GM23338 (cell line): ENCODE data around the gene TRMT5. TPM values are rescaled to one million over a fixed set of nuclear protein-coding genes. Genes with fewer than 3 reads are reported as not detected.

Experiments used
- ATAC-seq: fragments of 200-7000 bp; cut with Tn5 transposase; 3 replicates; pipeline ENCODE4 v1.9.1; 2020
- DNase-seq: peaks from one replicate; pipeline ENCODE4 v3.0.0-alpha.2; 2015; ENCODE audit warnings: low spot score
- H2AFZ ChIP-seq: fragments of 200-600 bp; sonication (generic); 2 replicates; pipeline ENCODE4 v1.8.0; 2016; ENCODE audit warnings: antibody characterized with exemption, mild to moderate bottlenecking, moderate library complexity
- H3F3A ChIP-seq: fragments of 200-600 bp; sonication (generic); replicated peaks from 2 replicates; pipeline ENCODE4 v1.8.0; 2017; ENCODE audit warnings: antibody characterized with exemption, mixed run types, low read depth
- H3K27ac ChIP-seq: fragments of 200-600 bp; sonication (generic); 2 replicates; pipeline ENCODE4 v1.6.1; 2016; ENCODE audit warnings: low read depth
- H3K27me3 ChIP-seq: fragments of 200-600 bp; sonication (generic); 2 replicates; pipeline ENCODE4 v1.8.0; 2016; ENCODE audit warnings: mild to moderate bottlenecking, mixed run types, moderate library complexity; ENCODE audit not compliant: insufficient read depth
- H3K36me3 ChIP-seq: fragments of 200-600 bp; sonication (generic); 2 replicates; pipeline ENCODE4 v1.8.0; 2016; ENCODE audit warnings: mild to moderate bottlenecking; ENCODE audit not compliant: insufficient read depth
- H3K4me1 ChIP-seq: fragments of 200-600 bp; sonication (generic); 2 replicates; pipeline ENCODE4 v1.8.0; 2016; ENCODE audit warnings: mild to moderate bottlenecking, moderate library complexity; ENCODE audit not compliant: insufficient read depth
- H3K4me2 ChIP-seq: fragments of 200-600 bp; sonication (generic); 2 replicates; pipeline ENCODE4 v1.7.1; 2017; ENCODE audit warnings: mixed run types
- H3K4me3 ChIP-seq: fragments of 200-600 bp; sonication (generic); 2 replicates; pipeline ENCODE4 v1.6.1; 2016; ENCODE audit warnings: mixed run types
- H3K79me2 ChIP-seq: fragments of 200-600 bp; sonication (generic); replicated peaks from 2 replicates; pipeline ENCODE4 v1.8.0; 2017; ENCODE audit warnings: mild to moderate bottlenecking; ENCODE audit not compliant: insufficient read depth
- H3K9me2 ChIP-seq: fragments of 200-600 bp; sonication (generic); 2 replicates; pipeline ENCODE4 v1.8.0; 2017; ENCODE audit not compliant: insufficient read depth
- H4K20me1 ChIP-seq: fragments of 200-600 bp; sonication (generic); replicated peaks from 2 replicates; pipeline ENCODE4 v1.8.0; 2017; ENCODE audit warnings: mild to moderate bottlenecking; ENCODE audit not compliant: insufficient read depth
- H3K27ac Mint-ChIP-seq: 2 replicates; pipeline ENCODE4 v1.8.0; 2020; ENCODE audit warnings: inconsistent platforms, mild to moderate bottlenecking, moderate library complexity, mixed read lengths
- H3K27me3 Mint-ChIP-seq: 3 replicates; pipeline ENCODE4 v1.8.0; 2022; ENCODE audit warnings: low read depth, mild to moderate bottlenecking, moderate library complexity, mixed read lengths, inconsistent platforms; ENCODE audit not compliant: insufficient read depth, poor library complexity
- H3K36me3 Mint-ChIP-seq: 3 replicates; pipeline ENCODE4 v1.8.0; 2021; ENCODE audit warnings: low read depth, mild to moderate bottlenecking, inconsistent platforms, moderate library complexity, mixed read lengths
- H3K4me1 Mint-ChIP-seq: 3 replicates; pipeline ENCODE4 v1.8.0; 2020; ENCODE audit warnings: mild to moderate bottlenecking, inconsistent platforms, mixed read lengths
- H3K4me3 Mint-ChIP-seq: 3 replicates; pipeline ENCODE4 v1.8.0; 2021; ENCODE audit warnings: moderate library complexity, mild to moderate bottlenecking, inconsistent platforms, mixed read lengths
- H3K9me3 Mint-ChIP-seq: 3 replicates; pipeline ENCODE4 v1.8.0; 2020; ENCODE audit warnings: moderate library complexity, mild to moderate bottlenecking, inconsistent platforms, mixed read lengths
- CREB1 ChIP-seq: fragments of 250-450 bp; sonication (Bioruptor Pico); IDR thresholded peaks from 2 replicates; pipeline ENCODE4 v1.5.0; 2020; ENCODE audit warnings: low read depth, mild to moderate bottlenecking, moderate library complexity
- EZH2phosphoT487 ChIP-seq: fragments of 200-600 bp; sonication (generic); IDR thresholded peaks from one replicate; pipeline ENCODE4 v1.8.1; 2018; ENCODE audit warnings: antibody characterized with exemption; ENCODE audit not compliant: unreplicated experiment
- JUNB ChIP-seq: IDR thresholded peaks from one replicate; pipeline ENCODE4 v1.6.1; 2016; ENCODE audit warnings: antibody characterized with exemption; ENCODE audit not compliant: unreplicated experiment
- POLR2AphosphoS5 ChIP-seq: IDR thresholded peaks from 2 replicates; pipeline ENCODE4 v1.6.1; 2016; ENCODE audit warnings: antibody characterized with exemption, low read depth
- STAT1 ChIP-seq: IDR thresholded peaks from one replicate; pipeline ENCODE4 v1.6.1; 2016; ENCODE audit warnings: antibody characterized with exemption; ENCODE audit not compliant: unreplicated experiment
- ZNF114 ChIP-seq: fragments of 250-450 bp; sonication (Bioruptor Pico); IDR thresholded peaks from 2 replicates; pipeline ENCODE4 v1.5.0; 2020; ENCODE audit warnings: mild to moderate bottlenecking, moderate library complexity
- ZNF331 ChIP-seq: fragments of 250-450 bp; sonication (Bioruptor Pico); IDR thresholded peaks from 2 replicates; pipeline ENCODE4 v1.5.0; 2020; ENCODE audit warnings: low read depth, mild to moderate bottlenecking, moderate library complexity
- polyA plus RNA-seq: library from polyadenylated mRNA; unstranded; fragments of >200 nt; fragmentation: Nextera tagmentation; extraction: Ambion mirVana; gene quantifications from 2 replicates; pipeline ENCODE4 v1.2.1, GENCODE V29; 2016
- total RNA-seq: library from RNA; depleted of rRNA; stranded (reverse); fragments of >200 nt; shearing (Covaris generic); gene quantifications from 2 replicates; pipeline ENCODE4 v1.2.3, GENCODE V29; 2014
- TF ChIP-seq, protein P1 (sequence below): fragments of 250-450 bp; sonication (Bioruptor Pico); IDR thresholded peaks from 2 replicates; pipeline ENCODE4 v1.5.0; 2020; ENCODE audit warnings: mild to moderate bottlenecking, moderate library complexity
- TF ChIP-seq, protein P2 (sequence below): IDR thresholded peaks from one replicate; pipeline ENCODE4 v1.6.1; 2018; ENCODE audit warnings: antibody characterized with exemption; ENCODE audit not compliant: unreplicated experiment
- TF ChIP-seq, protein P3 (sequence below), 2 experiments: fragments of 200-600 bp in 1 of 2; sonication (generic) in 1 of 2; conservative IDR thresholded peaks; 2 replicates each; pipeline versions ENCODE4 v1.5.1 to v1.6.1; 2016 to 2017; ENCODE audit warnings: antibody characterized with exemption in 2 of 2, low read depth in 2 of 2, mild to moderate bottlenecking in 2 of 2, moderate library complexity in 1 of 2

Gene TRMT5
- total and polyA plus RNA-seq, 2 experiments from 2014 or later: 9.8 to 18.4 TPM

DNA sequence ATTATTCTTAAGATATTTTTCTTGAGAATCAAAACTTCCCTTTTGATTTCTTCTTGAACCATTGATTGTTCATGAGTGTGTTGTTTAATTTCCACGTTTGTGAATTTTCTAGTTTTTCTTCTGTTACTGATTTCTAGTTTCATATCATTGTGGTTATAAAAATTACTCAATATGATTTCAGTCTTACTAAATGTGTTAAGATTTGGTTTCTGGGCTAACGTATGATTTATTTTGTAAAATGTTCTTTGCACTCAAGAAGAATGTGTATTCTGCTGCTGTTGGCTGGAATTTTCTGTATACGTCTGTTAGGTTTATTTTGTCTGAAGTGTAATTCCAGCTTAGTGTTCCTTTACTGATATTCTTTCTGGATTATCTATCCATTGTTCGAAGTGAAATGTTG is 24.7 kb downstream of the TRMT5 start (continued):
- TF ChIP-seq, protein P1, sequence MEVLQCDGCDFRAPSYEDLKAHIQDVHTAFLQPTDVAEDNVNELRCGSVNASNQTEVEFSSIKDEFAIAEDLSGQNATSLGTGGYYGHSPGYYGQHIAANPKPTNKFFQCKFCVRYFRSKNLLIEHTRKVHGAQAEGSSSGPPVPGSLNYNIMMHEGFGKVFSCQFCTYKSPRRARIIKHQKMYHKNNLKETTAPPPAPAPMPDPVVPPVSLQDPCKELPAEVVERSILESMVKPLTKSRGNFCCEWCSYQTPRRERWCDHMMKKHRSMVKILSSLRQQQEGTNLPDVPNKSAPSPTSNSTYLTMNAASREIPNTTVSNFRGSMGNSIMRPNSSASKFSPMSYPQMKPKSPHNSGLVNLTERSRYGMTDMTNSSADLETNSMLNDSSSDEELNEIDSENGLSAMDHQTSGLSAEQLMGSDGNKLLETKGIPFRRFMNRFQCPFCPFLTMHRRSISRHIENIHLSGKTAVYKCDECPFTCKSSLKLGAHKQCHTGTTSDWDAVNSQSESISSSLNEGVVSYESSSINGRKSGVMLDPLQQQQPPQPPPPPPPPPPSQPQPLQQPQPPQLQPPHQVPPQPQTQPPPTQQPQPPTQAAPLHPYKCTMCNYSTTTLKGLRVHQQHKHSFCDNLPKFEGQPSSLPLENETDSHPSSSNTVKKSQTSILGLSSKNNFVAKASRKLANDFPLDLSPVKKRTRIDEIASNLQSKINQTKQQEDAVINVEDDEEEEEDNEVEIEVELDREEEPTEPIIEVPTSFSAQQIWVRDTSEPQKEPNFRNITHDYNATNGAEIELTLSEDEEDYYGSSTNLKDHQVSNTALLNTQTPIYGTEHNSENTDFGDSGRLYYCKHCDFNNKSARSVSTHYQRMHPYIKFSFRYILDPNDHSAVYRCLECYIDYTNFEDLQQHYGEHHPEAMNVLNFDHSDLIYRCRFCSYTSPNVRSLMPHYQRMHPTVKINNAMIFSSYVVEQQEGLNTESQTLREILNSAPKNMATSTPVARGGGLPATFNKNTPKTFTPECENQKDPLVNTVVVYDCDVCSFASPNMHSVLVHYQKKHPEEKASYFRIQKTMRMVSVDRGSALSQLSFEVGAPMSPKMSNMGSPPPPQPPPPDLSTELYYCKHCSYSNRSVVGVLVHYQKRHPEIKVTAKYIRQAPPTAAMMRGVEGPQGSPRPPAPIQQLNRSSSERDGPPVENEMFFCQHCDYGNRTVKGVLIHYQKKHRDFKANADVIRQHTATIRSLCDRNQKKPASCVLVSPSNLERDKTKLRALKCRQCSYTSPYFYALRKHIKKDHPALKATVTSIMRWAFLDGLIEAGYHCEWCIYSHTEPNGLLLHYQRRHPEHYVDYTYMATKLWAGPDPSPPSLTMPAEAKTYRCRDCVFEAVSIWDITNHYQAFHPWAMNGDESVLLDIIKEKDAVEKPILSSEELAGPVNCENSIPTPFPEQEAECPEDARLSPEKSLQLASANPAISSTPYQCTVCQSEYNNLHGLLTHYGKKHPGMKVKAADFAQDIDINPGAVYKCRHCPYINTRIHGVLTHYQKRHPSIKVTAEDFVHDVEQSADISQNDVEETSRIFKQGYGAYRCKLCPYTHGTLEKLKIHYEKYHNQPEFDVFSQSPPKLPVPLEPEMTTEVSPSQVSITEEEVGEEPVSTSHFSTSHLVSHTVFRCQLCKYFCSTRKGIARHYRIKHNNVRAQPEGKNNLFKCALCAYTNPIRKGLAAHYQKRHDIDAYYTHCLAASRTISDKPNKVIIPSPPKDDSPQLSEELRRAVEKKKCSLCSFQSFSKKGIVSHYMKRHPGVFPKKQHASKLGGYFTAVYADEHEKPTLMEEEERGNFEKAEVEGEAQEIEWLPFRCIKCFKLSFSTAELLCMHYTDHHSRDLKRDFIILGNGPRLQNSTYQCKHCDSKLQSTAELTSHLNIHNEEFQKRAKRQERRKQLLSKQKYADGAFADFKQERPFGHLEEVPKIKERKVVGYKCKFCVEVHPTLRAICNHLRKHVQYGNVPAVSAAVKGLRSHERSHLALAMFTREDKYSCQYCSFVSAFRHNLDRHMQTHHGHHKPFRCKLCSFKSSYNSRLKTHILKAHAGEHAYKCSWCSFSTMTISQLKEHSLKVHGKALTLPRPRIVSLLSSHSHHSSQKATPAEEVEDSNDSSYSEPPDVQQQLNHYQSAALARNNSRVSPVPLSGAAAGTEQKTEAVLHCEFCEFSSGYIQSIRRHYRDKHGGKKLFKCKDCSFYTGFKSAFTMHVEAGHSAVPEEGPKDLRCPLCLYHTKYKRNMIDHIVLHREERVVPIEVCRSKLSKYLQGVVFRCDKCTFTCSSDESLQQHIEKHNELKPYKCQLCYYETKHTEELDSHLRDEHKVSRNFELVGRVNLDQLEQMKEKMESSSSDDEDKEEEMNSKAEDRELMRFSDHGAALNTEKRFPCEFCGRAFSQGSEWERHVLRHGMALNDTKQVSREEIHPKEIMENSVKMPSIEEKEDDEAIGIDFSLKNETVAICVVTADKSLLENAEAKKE (CRISPR knock-in tag): no peak
- TF ChIP-seq ZNF331 (CRISPR knock-in tag) (no peak), JUNB (no peak)

DNA sequence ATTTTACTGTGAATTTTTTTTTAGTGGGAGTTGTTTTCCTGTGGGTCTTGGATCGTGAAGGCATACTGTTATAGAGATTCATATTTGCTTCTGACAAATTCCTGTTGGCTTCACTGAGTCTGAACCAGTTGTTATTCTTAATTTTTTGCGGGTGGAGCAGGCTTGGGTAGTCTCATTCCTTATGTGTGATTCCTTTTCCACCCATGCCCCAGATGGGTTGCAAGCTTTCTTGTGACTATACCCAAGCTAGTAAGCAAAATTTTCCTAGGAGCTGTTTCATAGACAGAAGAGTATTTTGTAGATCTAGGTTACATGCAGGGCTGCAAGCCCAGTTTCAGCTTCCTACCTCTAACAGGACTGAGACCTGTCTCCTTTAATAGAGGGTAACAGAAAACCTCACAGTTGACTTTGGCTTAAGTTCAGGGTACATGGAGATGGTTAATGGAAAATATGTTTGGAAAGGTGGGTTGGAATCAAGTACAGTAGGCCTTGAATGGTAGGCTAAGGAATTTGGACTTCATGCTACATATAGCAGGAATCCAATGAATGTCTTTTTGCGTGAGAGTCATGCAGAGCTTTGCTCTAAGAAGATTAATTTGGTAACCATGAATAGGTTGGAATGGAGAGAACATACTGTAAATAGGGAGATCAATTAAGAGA is 29.0 kb downstream of the TRMT5 start:
- DNase-seq (no peak), ATAC-seq (no peak)
- Histone ChIP-seq H3K27ac (no peak overlapping the region), H3K4me3 (no peak overlapping the region), H4K20me1 (no peaks in the 10 kb centered on the region; the same call in 1 of the 2 replicates), H3K79me2 (peaks cover 4% of the 10 kb centered on the region), H3K4me2 (no peak overlapping the region), H2AFZ (no peak overlapping the region), H3F3A (no peaks in the 10 kb centered on the region), H3K27me3 (no peaks in the 10 kb centered on the region), H3K4me1 (no peaks in the 10 kb centered on the region), H3K9me2 (no peaks in the 10 kb centered on the region), H3K36me3 (peaks cover 3% of the 10 kb centered on the region; the same call in 1 of the 2 replicates)
- Mint-ChIP-seq H3K9me3 (peaks cover 16% of the 10 kb centered on the region), H3K4me3 (no peak overlapping the region), H3K27me3 (no peaks in the 10 kb centered on the region), H3K27ac (no peak overlapping the region), H3K36me3 (peaks cover 17% of the 10 kb centered on the region), H3K4me1 (no peaks in the 10 kb centered on the region)
- TF ChIP-seq, protein P2, sequence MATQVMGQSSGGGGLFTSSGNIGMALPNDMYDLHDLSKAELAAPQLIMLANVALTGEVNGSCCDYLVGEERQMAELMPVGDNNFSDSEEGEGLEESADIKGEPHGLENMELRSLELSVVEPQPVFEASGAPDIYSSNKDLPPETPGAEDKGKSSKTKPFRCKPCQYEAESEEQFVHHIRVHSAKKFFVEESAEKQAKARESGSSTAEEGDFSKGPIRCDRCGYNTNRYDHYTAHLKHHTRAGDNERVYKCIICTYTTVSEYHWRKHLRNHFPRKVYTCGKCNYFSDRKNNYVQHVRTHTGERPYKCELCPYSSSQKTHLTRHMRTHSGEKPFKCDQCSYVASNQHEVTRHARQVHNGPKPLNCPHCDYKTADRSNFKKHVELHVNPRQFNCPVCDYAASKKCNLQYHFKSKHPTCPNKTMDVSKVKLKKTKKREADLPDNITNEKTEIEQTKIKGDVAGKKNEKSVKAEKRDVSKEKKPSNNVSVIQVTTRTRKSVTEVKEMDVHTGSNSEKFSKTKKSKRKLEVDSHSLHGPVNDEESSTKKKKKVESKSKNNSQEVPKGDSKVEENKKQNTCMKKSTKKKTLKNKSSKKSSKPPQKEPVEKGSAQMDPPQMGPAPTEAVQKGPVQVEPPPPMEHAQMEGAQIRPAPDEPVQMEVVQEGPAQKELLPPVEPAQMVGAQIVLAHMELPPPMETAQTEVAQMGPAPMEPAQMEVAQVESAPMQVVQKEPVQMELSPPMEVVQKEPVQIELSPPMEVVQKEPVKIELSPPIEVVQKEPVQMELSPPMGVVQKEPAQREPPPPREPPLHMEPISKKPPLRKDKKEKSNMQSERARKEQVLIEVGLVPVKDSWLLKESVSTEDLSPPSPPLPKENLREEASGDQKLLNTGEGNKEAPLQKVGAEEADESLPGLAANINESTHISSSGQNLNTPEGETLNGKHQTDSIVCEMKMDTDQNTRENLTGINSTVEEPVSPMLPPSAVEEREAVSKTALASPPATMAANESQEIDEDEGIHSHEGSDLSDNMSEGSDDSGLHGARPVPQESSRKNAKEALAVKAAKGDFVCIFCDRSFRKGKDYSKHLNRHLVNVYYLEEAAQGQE: no peak
- TF ChIP-seq POLR2AphosphoS5 (no peak), JUNB (no peak), STAT1 (no peak), EZH2phosphoT487 (no peak), ZNF114 (CRISPR knock-in tag) (no peak), CREB1 (CRISPR knock-in tag) (no peak)
- TF ChIP-seq, protein P3, sequence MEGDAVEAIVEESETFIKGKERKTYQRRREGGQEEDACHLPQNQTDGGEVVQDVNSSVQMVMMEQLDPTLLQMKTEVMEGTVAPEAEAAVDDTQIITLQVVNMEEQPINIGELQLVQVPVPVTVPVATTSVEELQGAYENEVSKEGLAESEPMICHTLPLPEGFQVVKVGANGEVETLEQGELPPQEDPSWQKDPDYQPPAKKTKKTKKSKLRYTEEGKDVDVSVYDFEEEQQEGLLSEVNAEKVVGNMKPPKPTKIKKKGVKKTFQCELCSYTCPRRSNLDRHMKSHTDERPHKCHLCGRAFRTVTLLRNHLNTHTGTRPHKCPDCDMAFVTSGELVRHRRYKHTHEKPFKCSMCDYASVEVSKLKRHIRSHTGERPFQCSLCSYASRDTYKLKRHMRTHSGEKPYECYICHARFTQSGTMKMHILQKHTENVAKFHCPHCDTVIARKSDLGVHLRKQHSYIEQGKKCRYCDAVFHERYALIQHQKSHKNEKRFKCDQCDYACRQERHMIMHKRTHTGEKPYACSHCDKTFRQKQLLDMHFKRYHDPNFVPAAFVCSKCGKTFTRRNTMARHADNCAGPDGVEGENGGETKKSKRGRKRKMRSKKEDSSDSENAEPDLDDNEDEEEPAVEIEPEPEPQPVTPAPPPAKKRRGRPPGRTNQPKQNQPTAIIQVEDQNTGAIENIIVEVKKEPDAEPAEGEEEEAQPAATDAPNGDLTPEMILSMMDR (conservative IDR thresholded peaks at IDR 0.05; ENCODE audit: low read depth in 2 of 2): no peak
